Thoracic aorta (tissue), 2 donors: ENCODE results near the gene VPS45. TPM values are rescaled to one million over a fixed set of nuclear protein-coding genes. Genes with fewer than 3 reads are reported as not detected.

Source experiments
- ATAC-seq: fragments of 150-250 bp; one replicate; pipeline ENCODE4 v1.8.0; 2017; ENCODE audit warnings: low read depth; ENCODE audit not compliant: insufficient number of reproducible peaks, low FRiP score
- DNase-seq: peaks from one replicate; pipeline ENCODE4 v3.0.0-alpha.2; 2020; ENCODE audit warnings: low spot score
- H3K27ac ChIP-seq, 2 donors: fragments of 200-600 bp; sonication (generic); 1 replicate in 1 of 2; 2 replicates in 1 of 2; pipeline ENCODE4 v1.5.1; 2016; ENCODE audit warnings: mild to moderate bottlenecking in 2 of 2, moderate library complexity in 2 of 2
- H3K27me3 ChIP-seq: fragments of 200-600 bp; sonication (generic); replicated peaks from 2 replicates; pipeline ENCODE4 v1.6.0; 2016; ENCODE audit warnings: mild to moderate bottlenecking; ENCODE audit not compliant: insufficient read depth
- H3K36me3 ChIP-seq: fragments of 200-600 bp; sonication (generic); one replicate; pipeline ENCODE4 v1.5.1; 2016
- H3K4me1 ChIP-seq, 2 donors: fragments of 200-600 bp; sonication (generic); 1 replicate in 1 of 2; 2 replicates in 1 of 2; pipeline versions ENCODE4 v1.5.1 to v1.6.0; 2016; ENCODE audit warnings: low read depth in 2 of 2, mild to moderate bottlenecking in 1 of 2; ENCODE audit not compliant: control insufficient read depth in 1 of 2
- H3K4me3 ChIP-seq: fragments of 200-600 bp; sonication (generic); 2 replicates; pipeline ENCODE4 v1.5.1; 2016; ENCODE audit warnings: mild to moderate bottlenecking
- H3K9me3 ChIP-seq: fragments of 200-600 bp; sonication (generic); 2 replicates; pipeline ENCODE4 v1.5.1; 2016
- CTCF ChIP-seq: fragments of 200-600 bp; sonication (generic); IDR thresholded peaks from one replicate; pipeline ENCODE4 v1.5.1; 2019; ENCODE audit warnings: antibody characterized with exemption
- total RNA-seq, 2 donors: library from RNA; depleted of rRNA; stranded (reverse); fragments of >200 nt; gene quantifications; one replicate each; pipeline versions ENCODE4 v1.1.0 to v1.2.3, GENCODE V29; 2016

Gene VPS45
- total RNA-seq, 2 donors from 2014 or later = 46.2 to 68.9 TPM

DNA sequence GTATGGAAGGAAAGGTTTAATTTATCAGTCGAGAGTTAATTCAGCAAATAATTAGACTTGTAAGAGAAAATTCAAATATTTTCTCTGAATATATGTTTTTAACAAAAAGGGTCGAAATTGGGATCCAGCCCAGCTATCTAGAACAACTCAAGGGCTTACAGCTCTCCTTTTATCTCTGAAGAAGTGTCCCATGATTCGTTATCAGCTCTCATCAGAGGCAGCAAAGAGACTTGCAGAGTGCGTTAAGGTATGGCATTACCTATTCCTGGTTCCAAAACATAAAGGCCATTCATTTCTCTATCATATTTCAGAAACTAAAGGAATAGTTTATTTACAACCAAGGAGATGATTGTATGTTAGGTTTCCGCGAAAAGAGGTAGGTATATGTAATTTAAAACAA lies 9.4 kb downstream of the VPS45 start:
- ATAC-seq = no peak
- no peak overlapping the region for H3K4me3 ChIP-seq
- no peak for TF ChIP-seq CTCF

DNA sequence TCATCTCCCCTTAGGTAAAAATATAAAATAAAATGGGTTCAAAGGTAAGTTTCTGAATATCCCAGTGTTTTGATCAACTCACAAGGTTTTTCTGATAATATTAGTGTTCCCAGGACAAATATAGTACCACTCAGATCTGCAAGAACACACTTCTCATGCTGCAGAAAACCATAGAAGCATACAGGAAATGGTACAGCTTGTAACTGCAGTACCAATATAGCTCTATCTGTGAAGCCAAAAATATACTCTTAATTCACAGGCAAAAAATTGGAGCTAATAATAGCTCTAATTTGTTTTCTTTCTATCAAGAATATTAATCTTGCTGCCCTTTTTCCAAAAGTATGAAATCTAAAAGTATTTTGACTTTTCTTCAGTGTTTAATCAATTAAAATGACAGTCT lies 13.2 kb downstream of the VPS45 start:
- Histone ChIP-seq H3K27me3 (no peaks in the 10 kb centered on the region), H3K9me3 (no peaks in the 10 kb centered on the region), H3K4me1 (peaks cover 0 to 19% of the 10 kb centered on the region in 2 donors), H3K27ac (peak overlapping the region; percentile 9 to 20), H3K36me3 (peaks cover 30% of the 10 kb centered on the region), H3K4me3 (no peak overlapping the region)
- no peak for TF ChIP-seq CTCF
- ATAC-seq = no peak
- no peak for DNase-seq

More for the DNA sequence above, 9.4 kb downstream of the VPS45 start:
- H3K27me3 ChIP-seq = no peaks in the 10 kb centered on the region
- no peaks in the 10 kb centered on the region for H3K9me3 ChIP-seq
- peaks cover 0 to 20% of the 10 kb centered on the region in 2 donors for H3K4me1 ChIP-seq
- no peak overlapping the region for H3K27ac ChIP-seq
- H3K36me3 ChIP-seq = peaks cover 15% of the 10 kb centered on the region
- DNase-seq = no peak

DNA sequence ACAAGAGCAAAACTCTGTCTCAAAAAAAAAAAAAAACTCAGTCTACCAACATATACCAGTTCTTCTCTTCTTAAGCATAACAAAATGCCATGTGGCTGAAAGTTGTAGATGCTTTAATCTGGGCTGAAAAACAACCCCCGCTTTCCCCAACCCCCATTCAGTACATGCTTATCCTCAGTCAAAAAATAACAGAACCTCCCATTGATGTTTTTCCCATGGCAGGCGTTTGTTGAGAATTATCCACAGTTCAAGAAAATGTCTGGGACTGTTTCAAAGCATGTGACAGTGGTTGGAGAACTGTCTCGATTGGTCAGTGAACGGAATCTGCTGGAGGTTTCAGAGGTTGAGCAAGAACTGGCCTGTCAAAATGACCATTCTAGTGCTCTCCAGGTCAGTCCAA lies 14.9 kb downstream of the VPS45 start:
- DNase-seq (no peak), ATAC-seq (no peak)
- Histone ChIP-seq H3K27ac (peak overlapping the region in 1 of 2 donors; percentile 20), H3K9me3 (no peaks in the 10 kb centered on the region), H3K4me1 (peaks cover 0 to 24% of the 10 kb centered on the region in 2 donors), H3K4me3 (no peak overlapping the region), H3K36me3 (peaks cover 29% of the 10 kb centered on the region), H3K27me3 (no peaks in the 10 kb centered on the region)
- no peak for TF ChIP-seq CTCF

DNA sequence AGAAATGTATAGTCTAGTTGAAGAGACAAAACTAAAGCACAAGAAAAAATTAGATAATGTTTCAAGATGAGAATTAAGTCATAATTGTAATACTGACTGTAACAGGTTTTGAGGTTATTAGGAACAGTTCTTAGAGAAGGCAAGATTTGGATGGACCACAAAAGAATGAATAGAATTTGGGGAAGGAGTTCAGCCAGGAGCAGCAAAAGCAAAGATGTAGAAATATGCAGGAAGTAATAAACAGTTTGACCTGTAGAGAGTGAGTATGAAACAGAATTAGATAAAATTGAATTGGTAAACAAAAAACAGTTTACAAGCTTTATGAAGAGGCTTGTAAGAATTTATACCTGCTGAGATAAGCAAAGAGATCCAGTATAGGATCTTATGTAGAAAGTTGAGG lies 16.3 kb downstream of the VPS45 start:
- no peak for DNase-seq
- H3K4me3 ChIP-seq = no peak overlapping the region
- H3K36me3 ChIP-seq = peaks cover 33% of the 10 kb centered on the region
- H3K27ac ChIP-seq = peak overlapping the region; percentile 51 to 70
- H3K27me3 ChIP-seq = no peaks in the 10 kb centered on the region
- H3K9me3 ChIP-seq = no peaks in the 10 kb centered on the region
- no peak for ATAC-seq
- H3K4me1 ChIP-seq = peaks cover 0 to 28% of the 10 kb centered on the region in 2 donors
- TF ChIP-seq CTCF = no peak

DNA sequence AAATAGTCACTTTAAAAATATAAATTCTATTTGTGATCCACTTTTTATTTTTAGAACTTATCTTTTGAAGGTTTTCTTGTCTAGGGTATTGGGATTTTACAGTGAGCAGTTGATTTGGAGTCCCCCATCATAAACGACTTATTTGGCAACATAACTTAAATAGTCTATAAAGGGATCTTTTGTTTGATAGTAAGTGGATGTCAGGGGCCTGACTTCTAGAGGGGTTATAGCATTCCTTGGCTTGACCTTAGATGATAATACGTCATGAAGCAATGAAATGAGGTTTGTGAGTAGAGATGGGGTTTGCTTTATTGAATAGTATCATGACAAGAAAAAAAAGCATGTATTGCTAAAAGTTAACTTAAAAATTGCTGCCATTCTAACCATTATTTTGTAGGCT lies 17.8 kb downstream of the VPS45 start:
- Histone ChIP-seq H3K36me3 (peaks cover 34% of the 10 kb centered on the region), H3K9me3 (no peaks in the 10 kb centered on the region), H3K27ac (no peak overlapping the region), H3K4me3 (no peak overlapping the region), H3K4me1 (peaks cover 2 to 28% of the 10 kb centered on the region in 2 donors), H3K27me3 (no peaks in the 10 kb centered on the region)
- TF ChIP-seq CTCF = no peak
- DNase-seq = no peak
- no peak for ATAC-seq
